ENCODE results near the gene TTLL6.

DNA sequence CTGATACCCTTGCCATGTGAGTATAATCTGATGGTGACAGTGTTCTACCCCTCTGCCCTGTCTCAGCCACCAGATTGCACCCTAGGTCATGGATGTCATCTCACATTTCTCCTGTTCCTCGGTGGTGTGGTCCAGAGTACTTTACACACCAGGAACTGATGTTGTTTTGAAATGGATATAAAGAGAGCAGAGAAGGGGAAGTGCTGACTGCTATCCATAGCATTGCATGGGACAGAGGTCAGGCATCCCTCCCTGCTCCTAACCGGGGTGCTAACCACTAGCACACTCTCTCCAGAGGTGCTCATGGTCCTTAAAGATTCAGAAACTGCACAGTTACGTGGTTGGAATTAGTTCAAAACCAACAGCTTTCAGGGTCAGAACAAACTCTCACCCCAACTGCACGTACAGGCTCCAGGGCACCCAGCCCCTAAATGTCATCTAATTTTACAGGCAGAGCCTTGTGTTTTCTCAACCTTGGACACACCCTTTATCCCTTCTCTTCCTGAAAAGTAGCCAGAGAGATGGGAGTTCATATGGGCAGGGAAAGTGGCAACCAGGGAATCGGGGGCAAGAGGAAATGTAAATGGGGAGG, 16.3 kb downstream of the TTLL6 start:
- TF ChIP-seq ZNF529 (tag by site-specific recombination; IDR thresholded peaks at IDR 0.05; ENCODE audit: insufficient replicate concordance) = no peak
- TF ChIP-seq KLF9 (tag by site-specific recombination; IDR thresholded peaks at IDR 0.05; ENCODE audit: low read depth) = no peak
- TF ChIP-seq, protein P1, sequence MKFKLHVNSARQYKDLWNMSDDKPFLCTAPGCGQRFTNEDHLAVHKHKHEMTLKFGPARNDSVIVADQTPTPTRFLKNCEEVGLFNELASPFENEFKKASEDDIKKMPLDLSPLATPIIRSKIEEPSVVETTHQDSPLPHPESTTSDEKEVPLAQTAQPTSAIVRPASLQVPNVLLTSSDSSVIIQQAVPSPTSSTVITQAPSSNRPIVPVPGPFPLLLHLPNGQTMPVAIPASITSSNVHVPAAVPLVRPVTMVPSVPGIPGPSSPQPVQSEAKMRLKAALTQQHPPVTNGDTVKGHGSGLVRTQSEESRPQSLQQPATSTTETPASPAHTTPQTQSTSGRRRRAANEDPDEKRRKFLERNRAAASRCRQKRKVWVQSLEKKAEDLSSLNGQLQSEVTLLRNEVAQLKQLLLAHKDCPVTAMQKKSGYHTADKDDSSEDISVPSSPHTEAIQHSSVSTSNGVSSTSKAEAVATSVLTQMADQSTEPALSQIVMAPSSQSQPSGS (tag by site-specific recombination; IDR thresholded peaks at IDR 0.05; ENCODE audit: low read depth) = no peak
- TF ChIP-seq, protein P2, sequence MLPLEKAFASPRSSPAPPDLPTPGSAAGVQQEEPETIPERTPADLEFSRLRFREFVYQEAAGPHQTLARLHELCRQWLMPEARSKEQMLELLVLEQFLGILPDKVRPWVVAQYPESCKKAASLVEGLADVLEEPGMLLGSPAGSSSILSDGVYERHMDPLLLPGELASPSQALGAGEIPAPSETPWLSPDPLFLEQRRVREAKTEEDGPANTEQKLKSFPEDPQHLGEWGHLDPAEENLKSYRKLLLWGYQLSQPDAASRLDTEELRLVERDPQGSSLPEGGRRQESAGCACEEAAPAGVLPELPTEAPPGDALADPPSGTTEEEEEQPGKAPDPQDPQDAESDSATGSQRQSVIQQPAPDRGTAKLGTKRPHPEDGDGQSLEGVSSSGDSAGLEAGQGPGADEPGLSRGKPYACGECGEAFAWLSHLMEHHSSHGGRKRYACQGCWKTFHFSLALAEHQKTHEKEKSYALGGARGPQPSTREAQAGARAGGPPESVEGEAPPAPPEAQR (tag by site-specific recombination; IDR thresholded peaks at IDR 0.05) = no peak
- TF ChIP-seq, protein P3, sequence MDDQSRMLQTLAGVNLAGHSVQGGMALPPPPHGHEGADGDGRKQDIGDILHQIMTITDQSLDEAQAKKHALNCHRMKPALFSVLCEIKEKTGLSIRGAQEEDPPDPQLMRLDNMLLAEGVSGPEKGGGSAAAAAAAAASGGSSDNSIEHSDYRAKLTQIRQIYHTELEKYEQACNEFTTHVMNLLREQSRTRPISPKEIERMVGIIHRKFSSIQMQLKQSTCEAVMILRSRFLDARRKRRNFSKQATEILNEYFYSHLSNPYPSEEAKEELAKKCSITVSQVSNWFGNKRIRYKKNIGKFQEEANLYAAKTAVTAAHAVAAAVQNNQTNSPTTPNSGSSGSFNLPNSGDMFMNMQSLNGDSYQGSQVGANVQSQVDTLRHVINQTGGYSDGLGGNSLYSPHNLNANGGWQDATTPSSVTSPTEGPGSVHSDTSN (CRISPR knock-in tag; IDR thresholded peaks at IDR 0.05) = no peak
- TF ChIP-seq, protein P4, sequence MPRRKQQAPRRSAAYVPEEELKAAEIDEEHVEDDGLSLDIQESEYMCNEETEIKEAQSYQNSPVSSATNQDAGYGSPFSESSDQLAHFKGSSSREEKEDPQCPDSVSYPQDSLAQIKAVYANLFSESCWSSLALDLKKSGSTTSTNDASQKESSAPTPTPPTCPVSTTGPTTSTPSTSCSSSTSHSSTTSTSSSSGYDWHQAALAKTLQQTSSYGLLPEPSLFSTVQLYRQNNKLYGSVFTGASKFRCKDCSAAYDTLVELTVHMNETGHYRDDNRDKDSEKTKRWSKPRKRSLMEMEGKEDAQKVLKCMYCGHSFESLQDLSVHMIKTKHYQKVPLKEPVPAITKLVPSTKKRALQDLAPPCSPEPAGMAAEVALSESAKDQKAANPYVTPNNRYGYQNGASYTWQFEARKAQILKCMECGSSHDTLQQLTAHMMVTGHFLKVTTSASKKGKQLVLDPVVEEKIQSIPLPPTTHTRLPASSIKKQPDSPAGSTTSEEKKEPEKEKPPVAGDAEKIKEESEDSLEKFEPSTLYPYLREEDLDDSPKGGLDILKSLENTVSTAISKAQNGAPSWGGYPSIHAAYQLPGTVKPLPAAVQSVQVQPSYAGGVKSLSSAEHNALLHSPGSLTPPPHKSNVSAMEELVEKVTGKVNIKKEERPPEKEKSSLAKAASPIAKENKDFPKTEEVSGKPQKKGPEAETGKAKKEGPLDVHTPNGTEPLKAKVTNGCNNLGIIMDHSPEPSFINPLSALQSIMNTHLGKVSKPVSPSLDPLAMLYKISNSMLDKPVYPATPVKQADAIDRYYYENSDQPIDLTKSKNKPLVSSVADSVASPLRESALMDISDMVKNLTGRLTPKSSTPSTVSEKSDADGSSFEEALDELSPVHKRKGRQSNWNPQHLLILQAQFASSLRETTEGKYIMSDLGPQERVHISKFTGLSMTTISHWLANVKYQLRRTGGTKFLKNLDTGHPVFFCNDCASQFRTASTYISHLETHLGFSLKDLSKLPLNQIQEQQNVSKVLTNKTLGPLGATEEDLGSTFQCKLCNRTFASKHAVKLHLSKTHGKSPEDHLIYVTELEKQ (tag by site-specific recombination; IDR thresholded peaks at IDR 0.05; ENCODE audit: borderline replicate concordance) = no peak
- TF ChIP-seq, protein P5, sequence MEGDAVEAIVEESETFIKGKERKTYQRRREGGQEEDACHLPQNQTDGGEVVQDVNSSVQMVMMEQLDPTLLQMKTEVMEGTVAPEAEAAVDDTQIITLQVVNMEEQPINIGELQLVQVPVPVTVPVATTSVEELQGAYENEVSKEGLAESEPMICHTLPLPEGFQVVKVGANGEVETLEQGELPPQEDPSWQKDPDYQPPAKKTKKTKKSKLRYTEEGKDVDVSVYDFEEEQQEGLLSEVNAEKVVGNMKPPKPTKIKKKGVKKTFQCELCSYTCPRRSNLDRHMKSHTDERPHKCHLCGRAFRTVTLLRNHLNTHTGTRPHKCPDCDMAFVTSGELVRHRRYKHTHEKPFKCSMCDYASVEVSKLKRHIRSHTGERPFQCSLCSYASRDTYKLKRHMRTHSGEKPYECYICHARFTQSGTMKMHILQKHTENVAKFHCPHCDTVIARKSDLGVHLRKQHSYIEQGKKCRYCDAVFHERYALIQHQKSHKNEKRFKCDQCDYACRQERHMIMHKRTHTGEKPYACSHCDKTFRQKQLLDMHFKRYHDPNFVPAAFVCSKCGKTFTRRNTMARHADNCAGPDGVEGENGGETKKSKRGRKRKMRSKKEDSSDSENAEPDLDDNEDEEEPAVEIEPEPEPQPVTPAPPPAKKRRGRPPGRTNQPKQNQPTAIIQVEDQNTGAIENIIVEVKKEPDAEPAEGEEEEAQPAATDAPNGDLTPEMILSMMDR (tag by site-specific recombination; IDR thresholded peaks at IDR 0.05) = no peak
- TF ChIP-seq ZBTB7A (tag by site-specific recombination; IDR thresholded peaks at IDR 0.05; ENCODE audit: low read depth) = no peak
- TF ChIP-seq, protein P6, sequence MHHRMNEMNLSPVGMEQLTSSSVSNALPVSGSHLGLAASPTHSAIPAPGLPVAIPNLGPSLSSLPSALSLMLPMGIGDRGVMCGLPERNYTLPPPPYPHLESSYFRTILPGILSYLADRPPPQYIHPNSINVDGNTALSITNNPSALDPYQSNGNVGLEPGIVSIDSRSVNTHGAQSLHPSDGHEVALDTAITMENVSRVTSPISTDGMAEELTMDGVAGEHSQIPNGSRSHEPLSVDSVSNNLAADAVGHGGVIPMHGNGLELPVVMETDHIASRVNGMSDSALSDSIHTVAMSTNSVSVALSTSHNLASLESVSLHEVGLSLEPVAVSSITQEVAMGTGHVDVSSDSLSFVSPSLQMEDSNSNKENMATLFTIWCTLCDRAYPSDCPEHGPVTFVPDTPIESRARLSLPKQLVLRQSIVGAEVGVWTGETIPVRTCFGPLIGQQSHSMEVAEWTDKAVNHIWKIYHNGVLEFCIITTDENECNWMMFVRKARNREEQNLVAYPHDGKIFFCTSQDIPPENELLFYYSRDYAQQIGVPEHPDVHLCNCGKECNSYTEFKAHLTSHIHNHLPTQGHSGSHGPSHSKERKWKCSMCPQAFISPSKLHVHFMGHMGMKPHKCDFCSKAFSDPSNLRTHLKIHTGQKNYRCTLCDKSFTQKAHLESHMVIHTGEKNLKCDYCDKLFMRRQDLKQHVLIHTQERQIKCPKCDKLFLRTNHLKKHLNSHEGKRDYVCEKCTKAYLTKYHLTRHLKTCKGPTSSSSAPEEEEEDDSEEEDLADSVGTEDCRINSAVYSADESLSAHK (tag by site-specific recombination; IDR thresholded peaks at IDR 0.05) = no peak
- TF ChIP-seq, protein P7, sequence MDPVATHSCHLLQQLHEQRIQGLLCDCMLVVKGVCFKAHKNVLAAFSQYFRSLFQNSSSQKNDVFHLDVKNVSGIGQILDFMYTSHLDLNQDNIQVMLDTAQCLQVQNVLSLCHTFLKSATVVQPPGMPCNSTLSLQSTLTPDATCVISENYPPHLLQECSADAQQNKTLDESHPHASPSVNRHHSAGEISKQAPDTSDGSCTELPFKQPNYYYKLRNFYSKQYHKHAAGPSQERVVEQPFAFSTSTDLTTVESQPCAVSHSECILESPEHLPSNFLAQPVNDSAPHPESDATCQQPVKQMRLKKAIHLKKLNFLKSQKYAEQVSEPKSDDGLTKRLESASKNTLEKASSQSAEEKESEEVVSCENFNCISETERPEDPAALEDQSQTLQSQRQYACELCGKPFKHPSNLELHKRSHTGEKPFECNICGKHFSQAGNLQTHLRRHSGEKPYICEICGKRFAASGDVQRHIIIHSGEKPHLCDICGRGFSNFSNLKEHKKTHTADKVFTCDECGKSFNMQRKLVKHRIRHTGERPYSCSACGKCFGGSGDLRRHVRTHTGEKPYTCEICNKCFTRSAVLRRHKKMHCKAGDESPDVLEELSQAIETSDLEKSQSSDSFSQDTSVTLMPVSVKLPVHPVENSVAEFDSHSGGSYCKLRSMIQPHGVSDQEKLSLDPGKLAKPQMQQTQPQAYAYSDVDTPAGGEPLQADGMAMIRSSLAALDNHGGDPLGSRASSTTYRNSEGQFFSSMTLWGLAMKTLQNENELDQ (tag by site-specific recombination; IDR thresholded peaks at IDR 0.05; ENCODE audit: low read depth) = no peak
- TF ChIP-seq IKZF3 (tag by site-specific recombination; IDR thresholded peaks at IDR 0.05) = no peak
- no peak for TF ChIP-seq BCL11A (tag by site-specific recombination; IDR thresholded peaks at IDR 0.05; ENCODE audit: low read depth)
- TF ChIP-seq ZNF654 (tag by site-specific recombination; IDR thresholded peaks at IDR 0.05; ENCODE audit: low read depth) = no peak

All from HEK293 (cell line).